DMS 273 (cell line): ENCODE measurements around the gene FBH1.
A peak's percentile ranks its signal among the peaks of the same experiment; 100 is the strongest.
"Not testable (repeated sequence)": the region's sequence is repeated elsewhere in the genome, so short reads cannot be mapped to it uniquely, and the experiment has no call there.

ENCODE experiments used
- DNase-seq: peaks from one replicate; lab custom pipeline; 2025; ENCODE audit not compliant: unreplicated experiment; lab: John Stamatoyannopoulos, UW

Gene FBH1

DNA sequence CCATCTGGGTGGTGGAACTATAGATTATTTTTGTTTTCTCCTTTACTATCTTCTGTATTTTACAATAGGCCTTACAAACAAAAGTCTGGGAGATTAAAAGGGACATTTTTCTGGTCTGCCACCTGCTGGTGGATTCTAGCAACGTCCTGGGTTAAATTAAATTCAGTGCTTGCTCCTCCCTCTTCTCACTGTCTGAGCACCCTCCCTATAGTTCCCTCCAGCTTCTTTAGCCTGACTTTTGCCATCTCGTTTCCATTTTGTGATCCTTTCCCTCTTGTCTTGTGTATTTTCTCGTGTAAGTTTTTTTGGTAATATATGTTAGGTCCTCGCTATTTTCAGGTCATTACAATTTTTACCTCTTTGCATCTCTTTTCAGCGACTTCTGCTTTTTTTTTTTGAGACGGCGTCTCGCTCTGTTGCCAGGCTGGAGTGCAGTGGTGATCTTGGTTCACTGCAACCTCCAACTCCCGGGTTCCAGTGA is 16.5 kb upstream of the FBH1 start:
- peak; percentile 61 for DNase-seq

DNA sequence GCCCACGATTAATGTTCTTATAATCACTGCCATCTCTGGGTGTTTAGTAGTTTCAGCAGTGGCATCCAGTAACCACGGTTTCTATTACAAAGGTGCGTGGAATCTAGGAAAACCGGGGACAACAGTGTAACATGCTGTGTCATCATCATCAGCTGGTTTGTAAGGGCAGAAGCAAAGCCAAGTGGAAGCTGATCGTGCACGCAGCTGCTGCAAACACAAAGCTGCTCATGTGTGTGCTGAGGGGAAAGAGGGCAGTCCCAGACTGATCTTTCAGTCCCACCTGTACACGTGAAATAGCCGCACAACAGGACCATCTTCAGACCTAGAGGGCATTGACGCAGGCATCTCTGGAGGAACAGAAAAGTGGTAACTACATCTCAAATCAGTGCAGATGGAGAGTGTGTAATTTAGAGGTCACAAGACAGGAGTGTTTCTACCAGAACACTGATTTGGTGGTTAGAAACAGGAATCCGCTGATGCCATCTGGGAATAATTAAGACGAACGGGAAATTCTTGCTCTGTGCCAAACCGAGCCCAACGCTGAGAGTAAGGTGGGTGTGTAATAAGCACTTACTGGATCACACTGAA is 13.8 kb upstream of the FBH1 start:
- DNase-seq: peak; percentile 69

DNA sequence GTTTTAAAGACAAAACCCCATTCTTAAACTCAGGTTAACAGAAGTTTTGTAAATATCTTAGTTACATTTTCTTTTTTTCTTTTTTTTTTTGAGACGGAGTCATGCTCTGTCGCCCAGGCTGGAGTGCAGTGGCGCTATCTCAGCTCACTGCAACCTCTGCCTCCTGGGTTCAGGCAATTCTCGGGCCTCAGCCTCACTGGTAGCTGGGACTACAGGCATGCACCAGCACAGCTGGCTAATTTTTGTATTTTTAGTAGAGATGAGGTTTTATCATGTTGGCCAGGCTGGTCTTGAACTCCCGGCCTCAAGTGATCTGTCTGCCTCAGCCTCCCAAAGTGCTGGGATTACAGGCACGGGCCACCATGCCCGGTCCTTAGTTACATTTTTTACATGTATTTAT is 13.0 kb upstream of the FBH1 start:
- DNase-seq: not testable (repeated sequence)

DNA sequence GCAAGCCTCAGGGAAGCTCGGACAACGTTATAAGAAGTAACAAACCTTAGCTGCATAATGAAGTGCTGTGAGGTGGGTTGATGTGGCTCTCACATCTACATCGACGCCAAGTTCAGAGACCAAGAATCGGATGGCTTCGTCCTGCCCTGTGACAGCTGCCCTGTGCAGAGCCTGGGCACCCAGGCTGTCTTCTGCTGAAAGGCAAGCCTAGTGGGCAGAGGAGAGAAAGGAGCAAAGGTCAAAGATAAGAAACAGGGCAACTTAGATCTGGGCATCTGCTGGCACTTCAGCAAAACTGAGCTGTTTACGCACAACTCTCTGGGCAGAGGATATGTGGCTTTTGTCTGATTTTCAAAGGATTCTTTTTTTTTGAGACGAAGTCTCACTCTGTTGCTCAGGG is 7.1 kb upstream of the FBH1 start:
- no peak for DNase-seq

DNA sequence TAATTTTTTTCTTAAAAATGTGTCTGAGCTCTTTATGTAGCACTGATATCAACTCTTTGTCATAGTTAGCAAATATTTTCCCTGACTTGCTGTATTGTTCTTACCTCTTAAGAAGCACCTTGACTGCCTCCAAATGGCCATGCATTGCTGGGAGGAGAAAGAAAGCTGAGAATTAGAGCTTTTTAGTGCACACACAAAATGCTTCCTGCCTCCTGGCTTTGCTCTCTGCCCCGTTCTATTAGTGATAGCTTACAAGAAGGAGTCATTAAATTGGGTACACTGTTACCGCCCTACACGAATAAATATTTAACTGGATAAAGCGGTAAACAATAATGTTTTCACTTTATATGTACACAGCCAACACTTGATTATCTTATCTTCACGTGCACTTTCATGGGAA is 4.4 kb upstream of the FBH1 start:
- DNase-seq: no peak

DNA sequence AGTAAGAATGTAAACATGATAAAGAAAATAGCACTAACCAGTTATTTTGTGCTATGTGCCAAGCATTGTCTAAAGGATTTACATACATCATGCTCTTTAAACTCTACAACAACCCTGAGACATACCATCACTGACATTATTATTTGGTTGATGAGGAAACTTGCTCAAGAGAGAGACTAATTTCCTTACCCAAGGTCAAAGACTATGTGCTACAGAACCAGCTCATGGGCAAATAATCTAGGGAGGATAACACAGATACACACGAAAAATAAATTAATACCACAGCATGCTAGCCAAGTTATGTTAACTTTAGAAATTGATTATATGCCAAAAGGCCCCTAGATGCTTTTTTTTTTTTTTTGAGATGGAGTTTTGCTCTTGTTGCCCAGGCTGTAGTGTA is 3.0 kb upstream of the FBH1 start:
- no peak for DNase-seq

DNA sequence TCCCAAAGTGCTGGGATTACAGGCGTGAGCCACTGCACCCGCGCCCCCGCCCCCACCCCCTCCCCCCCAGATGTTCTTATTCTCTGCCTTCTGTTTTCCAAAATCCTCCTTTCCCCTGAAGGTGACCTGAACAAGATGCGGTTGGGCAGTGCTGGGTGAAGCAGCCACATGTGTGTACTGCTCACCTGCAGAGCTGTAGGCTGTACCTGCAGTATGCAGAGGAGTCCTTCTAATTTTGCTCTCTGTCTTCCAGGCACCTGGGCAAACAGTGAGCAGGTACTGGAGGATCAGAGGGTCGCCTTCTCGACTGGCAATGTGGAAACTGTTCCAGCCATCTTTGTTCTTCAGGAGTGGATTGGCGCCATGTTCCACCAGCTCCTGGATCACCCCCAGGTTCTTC is 2.4 kb upstream of the FBH1 start:
- DNase-seq: no peak

DNA sequence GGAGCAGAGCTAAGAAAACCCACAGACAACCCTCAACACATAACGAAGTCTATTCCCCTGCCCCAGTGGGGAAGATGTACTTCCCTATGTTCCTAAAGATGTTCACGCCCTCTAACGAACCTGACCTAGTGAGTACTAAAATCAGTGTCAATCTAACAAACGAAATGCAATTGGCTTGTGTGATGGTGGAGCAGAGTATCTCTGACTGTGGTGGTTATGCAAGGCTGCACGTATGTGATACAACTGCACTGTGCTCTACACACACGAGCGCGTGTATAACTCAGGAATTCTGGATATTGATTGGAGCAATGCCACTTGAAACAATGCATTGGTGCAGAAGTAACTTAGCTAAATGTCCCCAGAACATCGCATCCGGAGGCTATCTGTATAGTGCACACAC is 1.7 kb upstream of the FBH1 start:
- DNase-seq: no peak

DNA sequence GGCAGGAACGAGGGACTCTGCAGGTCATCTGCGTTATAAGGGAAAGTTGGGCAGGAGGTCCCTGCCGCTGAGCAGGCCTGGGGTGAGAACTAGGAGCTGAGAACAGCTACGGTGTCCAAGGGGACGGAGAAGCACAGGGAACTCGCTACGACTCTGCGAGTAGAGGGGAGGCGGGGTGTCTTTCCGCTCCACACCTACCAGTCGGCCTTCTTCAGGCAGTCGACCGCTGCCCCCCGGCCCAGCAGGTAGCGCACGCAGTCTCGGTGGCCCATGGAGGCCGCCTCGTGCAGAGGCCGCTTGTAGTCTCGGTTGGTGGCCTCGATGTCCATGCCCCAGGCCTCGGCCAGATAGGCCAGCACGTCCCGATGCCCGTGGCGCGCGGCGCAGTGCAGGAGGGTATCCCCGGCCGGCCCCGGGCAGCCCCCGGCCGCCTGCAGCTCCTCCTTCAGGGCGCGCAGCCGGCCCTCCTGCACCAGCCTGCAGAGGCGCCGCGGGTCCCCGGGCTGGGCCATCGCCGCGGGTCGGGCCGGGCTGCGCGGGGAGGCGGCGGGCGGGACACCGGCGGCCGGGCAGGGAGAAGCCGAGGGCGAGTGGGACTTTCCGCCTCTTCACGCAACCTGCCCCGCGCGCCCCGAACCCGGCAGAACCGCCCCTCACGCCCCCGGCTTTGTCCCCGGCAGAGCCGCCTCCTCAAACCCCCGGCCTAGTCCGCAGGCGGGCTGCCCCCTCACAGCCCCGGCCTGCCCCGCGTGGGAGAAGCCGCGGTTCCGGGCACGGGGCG is 1.0 kb upstream of the FBH1 start:
- DNase-seq: peak; percentile 63

DNA sequence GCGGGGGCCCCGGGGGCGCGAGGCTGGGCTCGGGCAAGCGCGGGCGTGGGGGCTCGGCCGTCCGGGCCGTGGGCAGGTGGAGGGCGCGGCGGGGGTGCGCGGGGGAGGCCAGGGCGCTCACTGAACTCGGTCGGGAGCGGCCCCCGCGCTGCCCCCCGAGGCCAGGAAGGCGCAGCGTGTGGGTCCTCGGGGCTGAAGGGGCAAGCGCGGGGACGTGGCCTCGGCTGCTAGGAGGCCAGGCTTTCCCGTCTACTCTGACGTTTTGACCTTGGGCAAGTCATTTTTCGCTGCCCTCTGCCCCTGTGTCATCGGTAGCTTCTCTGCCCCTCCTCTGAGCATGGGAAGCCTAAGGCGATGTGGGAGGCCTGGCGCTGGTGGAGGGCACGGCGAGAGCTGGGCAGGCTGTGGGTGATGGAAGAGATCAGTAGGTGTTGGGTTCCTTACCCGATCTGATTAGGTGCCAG is 441 bp downstream of the FBH1 start:
- peak; percentile 41 for DNase-seq

DNA sequence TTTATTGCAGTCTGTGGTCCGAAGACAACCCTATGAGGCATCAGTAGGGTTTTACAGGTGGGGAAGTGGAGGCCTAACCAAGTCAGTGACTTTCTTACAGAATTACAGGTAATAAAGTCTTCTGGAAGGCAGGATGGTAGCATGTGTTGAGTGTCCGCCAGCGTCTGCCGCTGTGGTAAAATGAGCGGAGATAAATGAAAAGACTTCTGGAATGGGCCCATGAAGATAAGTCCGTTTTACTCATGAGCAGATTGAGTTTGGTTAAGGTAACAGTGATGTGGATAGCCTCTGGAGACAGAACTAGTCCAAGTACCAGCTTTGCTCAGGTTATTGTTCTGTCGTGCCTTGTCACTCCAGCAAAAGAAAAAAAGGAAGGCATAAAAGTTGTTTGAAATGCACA is 966 bp downstream of the FBH1 start:
- DNase-seq: no peak

DNA sequence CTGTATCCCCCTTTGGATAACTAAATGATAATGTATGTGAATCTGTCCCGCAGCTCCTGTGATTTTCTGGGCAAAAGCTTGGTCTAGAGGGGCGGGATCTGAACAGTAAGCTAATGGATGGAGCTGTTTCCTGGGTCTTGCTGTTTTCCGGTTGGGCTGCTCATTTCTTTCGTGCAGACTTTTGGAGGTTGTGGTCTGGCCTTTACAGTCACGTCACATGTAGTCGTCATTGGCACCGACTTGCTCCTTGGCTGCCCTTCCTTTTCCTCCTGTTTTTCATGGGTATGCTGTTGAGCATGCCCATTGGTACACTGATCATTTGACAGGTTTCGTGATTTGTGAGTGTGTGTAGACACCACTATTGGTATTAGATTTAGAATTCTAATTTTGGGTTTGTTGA is 2.0 kb downstream of the FBH1 start:
- no peak for DNase-seq

DNA sequence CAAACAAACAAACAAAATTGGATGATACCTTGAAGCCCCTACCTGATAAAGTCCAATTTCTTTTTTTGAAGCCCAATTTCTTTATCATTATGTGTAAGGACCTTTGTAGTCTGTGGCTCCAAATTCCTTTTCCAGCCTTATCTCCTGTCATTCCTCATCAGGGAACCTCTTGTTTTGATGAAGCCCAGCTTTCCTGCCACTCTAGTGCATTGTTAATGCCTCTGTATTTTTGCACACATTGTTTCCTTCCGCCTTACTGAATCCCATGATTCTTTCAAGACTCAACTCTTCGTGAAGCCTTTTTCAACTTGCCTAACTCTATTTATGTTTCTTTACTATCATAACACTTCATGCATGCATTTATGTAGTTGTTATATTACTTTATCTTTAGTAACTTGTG is 3.3 kb downstream of the FBH1 start:
- no peak for DNase-seq

DNA sequence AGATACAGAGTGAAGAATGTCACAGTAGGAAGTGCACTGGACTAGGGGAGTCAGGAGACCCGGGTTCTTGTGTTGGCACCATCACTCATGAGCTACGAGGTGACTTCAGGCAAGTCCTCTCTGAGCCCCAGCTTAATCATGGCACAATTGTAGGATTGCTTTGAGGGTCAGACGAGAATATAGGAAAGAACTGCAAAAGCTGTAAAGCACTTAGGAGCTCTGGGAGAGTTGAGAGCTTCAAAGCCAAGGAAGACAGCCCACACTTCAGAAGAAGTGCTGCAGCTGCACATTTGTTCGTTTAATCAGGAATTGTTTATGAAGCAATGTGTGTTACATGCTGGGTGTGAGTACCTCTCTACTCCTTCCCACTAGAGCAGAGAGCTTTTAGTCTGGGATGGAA is 4.4 kb downstream of the FBH1 start:
- DNase-seq: no peak

DNA sequence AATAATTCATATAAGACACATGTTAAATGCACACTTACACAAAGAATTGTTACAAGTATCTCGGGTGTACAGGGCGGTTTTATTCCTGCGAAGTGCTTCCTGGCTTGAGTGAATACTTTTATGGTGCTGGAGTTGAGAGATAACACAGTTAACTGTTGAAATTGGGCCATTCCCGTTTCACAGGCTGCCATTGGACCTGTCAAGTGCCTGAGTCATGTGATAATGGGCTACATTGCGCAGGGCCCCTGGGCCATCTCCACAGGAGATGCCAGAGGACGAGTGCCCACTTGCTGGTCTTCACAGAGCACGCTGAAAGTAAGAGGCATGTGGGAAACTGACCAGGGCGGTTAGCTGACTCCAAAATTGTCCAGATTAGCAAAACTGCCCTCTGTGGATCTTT is 4.8 kb downstream of the FBH1 start:
- no peak for DNase-seq

DNA sequence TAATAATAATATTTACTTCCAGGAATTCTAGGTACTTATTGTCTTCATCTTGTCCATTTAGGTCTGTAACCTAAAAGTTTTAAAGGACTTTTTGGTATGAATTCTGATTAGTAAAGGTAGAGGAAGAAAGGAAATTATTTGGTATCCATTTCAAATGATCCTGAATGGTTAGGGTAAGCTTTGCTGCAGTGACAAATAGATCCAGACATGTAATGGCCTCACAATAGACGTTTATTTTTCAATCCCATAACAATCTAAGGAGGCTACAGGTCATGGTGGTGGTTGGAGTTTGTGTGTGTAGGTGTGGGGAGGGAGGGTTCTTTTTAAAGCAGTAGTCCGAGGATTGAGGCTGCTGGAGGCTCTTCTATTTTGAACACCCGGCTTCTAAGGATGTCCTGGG is 5.3 kb downstream of the FBH1 start:
- DNase-seq: no peak

DNA sequence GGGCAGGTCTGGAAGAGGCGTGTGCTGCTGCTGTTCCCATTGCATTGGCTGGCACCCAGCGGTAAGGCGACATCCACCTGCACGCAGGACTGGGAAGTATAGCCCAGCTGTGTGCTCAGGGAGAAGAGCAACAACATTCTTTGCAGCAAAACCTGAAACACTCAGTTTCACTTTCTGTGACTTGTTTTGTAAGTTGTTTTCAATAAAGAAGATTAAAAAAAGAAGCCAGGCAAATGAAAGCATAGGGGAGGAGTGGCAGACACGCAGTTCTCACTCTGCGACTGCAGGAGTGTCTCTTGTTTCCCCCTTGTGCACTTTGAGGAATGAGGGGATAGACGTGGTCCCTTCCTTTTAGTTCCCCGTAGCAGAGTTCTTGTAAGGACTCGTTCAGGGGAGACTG is 5.8 kb downstream of the FBH1 start:
- no peak for DNase-seq

DNA sequence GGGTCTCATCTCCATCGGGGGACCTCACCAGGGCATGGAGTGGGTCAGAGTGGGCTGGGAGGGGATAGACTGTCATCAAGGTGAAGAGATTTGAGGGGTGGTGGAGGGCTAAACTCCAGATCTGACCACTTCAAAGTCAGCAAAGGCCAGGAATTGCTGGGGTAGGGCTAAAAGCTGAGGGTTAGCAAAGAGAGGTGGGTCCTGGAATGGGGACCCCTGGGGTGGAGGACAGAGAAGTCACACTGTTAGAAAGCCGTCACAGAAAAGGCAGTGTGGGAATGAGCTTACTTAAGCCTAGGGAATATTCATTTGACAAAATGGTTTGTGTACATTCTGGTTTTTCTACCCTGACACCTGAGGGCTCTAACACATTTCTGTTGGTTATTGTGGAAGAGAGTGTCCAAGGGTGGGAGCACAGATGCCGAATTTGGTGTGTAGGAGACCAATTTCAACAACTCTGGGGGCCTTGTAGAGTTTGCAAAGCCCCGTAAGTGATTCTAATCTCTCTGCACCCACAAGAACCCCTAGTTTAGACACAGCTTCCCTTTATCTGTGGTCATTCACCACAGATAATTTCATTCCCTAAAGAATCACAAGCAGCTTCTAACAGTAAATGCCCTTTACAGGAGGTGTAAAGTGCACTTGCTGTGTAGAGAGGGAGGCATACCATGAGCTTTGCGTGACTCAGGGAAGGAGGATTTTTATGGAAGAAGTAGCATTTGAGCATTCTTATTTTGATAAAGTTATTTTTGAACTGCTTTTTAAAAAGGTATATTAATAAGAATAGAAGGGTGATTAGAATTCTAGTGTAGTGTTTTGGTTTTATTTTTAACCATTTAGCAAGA is 6.4 kb downstream of the FBH1 start:
- DNase-seq: no peak

DNA sequence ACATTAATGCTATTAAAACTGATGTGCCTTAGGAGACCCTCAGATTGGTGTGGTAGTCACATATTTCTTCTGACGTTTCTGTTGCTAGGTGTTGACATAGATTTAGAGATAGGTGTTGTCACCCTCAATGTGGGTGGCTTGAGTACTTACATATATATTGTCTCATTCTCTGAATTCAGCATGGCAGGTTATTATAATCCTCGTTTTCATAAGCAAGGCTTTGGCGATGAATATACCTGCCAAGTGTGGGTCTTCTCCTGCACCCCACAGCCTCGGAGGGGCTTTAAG is 7.0 kb downstream of the FBH1 start:
- no peak for DNase-seq

DNA sequence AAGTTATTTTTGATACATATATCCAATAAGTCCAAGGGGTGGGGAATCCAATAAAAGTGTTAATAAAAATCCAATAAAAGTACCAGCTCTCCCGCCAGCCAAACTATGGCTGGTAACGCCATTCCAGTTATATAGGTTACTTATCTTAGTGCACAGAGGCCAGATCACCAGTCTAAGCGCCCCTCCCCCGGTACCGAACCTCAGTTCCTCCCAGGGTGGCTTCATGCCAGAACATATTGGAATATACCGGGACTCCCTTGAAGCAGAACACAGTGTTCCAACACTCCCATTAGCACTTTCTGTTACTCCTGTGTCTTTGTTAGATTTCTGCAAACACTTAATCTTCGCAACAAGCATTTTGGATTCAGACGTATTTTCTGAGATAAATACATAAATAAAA is 7.5 kb downstream of the FBH1 start:
- no peak for DNase-seq

DNA sequence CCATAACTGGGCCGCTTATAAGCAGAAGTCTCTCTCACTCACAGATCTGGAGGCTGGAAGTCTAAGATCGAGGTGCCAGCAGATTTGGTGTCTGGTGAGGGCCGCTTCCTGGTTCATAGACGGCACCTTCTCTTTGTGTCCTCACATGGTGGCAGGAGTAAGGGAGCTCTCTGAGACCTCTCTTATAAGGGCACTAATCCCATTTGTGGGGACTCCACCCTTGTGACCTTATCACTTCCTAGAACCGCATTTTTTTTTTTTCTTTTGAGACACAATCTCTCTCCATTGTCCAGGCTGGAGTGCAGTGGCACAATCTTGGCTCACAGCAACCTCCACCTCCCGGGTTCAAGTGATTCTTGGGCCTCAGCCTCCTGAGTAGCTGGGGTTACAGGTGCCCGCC is 8.1 kb downstream of the FBH1 start:
- DNase-seq: no peak

DNA sequence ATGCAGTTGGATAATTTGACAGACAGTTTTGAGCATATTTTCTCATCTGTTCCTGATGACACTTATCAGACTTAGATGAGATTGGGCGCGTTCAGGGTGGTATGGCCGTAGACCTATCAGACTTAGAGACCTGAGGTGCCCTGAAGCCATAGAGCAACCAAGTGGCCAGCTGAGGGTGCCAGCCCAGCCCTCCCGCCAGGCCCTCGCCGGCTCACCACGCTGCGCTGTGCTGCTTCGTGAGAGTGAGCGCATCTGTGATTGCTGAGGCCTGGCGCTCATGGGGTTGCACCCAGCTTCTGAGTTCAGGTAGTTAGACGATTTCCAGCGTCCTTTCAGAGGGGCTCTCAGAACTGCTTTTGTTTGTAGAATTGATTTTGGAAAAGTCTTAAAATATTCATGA is 10.2 kb downstream of the FBH1 start:
- no peak for DNase-seq
